Endodermal cell (in vitro differentiated cells): ENCODE measurements around the gene NINL. TPM values are rescaled to one million over a fixed set of nuclear protein-coding genes. Genes with fewer than 3 reads are reported as not detected.

Experiments used
- DNase-seq: peaks from one replicate; pipeline ENCODE4 v3.0.0-alpha.2; 2017
- H3K27ac ChIP-seq: 2 replicates; pipeline ENCODE4 v1.5.1; 2013; ENCODE audit warnings: mild to moderate bottlenecking, low read depth, low read length, moderate library complexity
- H3K27me3 ChIP-seq: 2 replicates; pipeline ENCODE4 v1.6.1; 2013; ENCODE audit warnings: mild to moderate bottlenecking, low read length, moderate library complexity; ENCODE audit not compliant: insufficient read depth, control insufficient read depth, poor library complexity, severe bottlenecking
- H3K36me3 ChIP-seq: 2 replicates; pipeline ENCODE4 v1.7.0; 2013; ENCODE audit warnings: mild to moderate bottlenecking, low read length, moderate library complexity; ENCODE audit not compliant: control insufficient read depth, insufficient read depth
- H3K4me1 ChIP-seq: one replicate; pipeline ENCODE4 v1.7.0; 2013; ENCODE audit warnings: low read length; ENCODE audit not compliant: control insufficient read depth, insufficient read depth
- H3K4me3 ChIP-seq: 2 replicates; pipeline ENCODE4 v1.5.1; 2013; ENCODE audit warnings: mild to moderate bottlenecking, low read length, moderate library complexity
- H3K9ac ChIP-seq: 2 replicates; pipeline ENCODE4 v1.6.1; 2013; ENCODE audit warnings: mild to moderate bottlenecking, low read length, moderate library complexity; ENCODE audit not compliant: poor library complexity, severe bottlenecking; ENCODE audit errors: extremely low read depth
- H3K9me3 ChIP-seq: 2 replicates; pipeline ENCODE4 v1.6.1; 2013; ENCODE audit warnings: mild to moderate bottlenecking, low read length, moderate library complexity; ENCODE audit not compliant: control insufficient read depth
- H3K27ac Mint-ChIP-seq: 2 replicates; pipeline ENCODE4 v1.8.0; 2020; ENCODE audit warnings: mixed read lengths
- H3K27me3 Mint-ChIP-seq: 2 replicates; pipeline ENCODE4 v1.8.0; 2021; ENCODE audit warnings: mild to moderate bottlenecking, mixed read lengths; ENCODE audit not compliant: insufficient read depth
- H3K36me3 Mint-ChIP-seq: 2 replicates; pipeline ENCODE4 v1.8.0; 2020; ENCODE audit warnings: low read depth, mixed read lengths
- H3K4me1 Mint-ChIP-seq: 2 replicates; pipeline ENCODE4 v1.8.0; 2020; ENCODE audit warnings: mixed read lengths
- H3K4me3 Mint-ChIP-seq: 2 replicates; pipeline ENCODE4 v1.8.0; 2020; ENCODE audit warnings: mild to moderate bottlenecking, moderate library complexity, mixed read lengths
- H3K9me3 Mint-ChIP-seq: 2 replicates; pipeline ENCODE4 v1.8.0; 2020; ENCODE audit warnings: mild to moderate bottlenecking, mixed read lengths
- CTCF ChIP-seq: fragments of 200-600 bp; sonication (generic); conservative IDR thresholded peaks from 2 replicates; pipeline ENCODE4 v1.5.0; 2021; ENCODE audit warnings: antibody characterized with exemption, mild to moderate bottlenecking
- WGBS, 2 experiments: methylation state at CpG; one replicate each; pipeline versions ENCODE4 v1.1.5 to v1.1.7; 2013; ENCODE audit warnings: missing lambda C conversion rate in 2 of 2, mixed read lengths in 1 of 2; ENCODE audit not compliant: insufficient coverage in 1 of 2, insufficient read length in 1 of 2; 5-methylcytosine and 5-hydroxymethylcytosine counted together
- total RNA-seq, 2 donors: library from RNA; stranded (reverse); fragmentation: NEBNext Ultra II Directional in 1 of 2; extraction: Animal tissue kit (Norgen Biotek cat#: 25700) in 1 of 2; gene quantifications; 2 replicates in 1 of 2; 3 replicates in 1 of 2; pipeline ENCODE4 v1.2.1, GENCODE V29; 2021

NINL gene
- total RNA-seq, 2 donors from 2014 or later: 78.5 to 101 TPM

GRCh38 chr20:25566821-25567220 is 18.5 kb downstream of the NINL start:
- Mint-ChIP-seq H3K4me1 (peaks cover 26% of the 10 kb centered on the region), H3K27ac (no peak overlapping the region), H3K27me3 (no peaks in the 10 kb centered on the region), H3K36me3 (peaks cover 64% of the 10 kb centered on the region), H3K9me3 (peaks cover 24% of the 10 kb centered on the region), H3K4me3 (no peak overlapping the region)
- Histone ChIP-seq H3K9ac (no peak overlapping the region), H3K27me3 (no peaks in the 10 kb centered on the region), H3K4me3 (no peak overlapping the region), H3K36me3 (peaks cover 50% of the 10 kb centered on the region), H3K9me3 (peaks cover 21% of the 10 kb centered on the region), H3K27ac (no peak overlapping the region), H3K4me1 (no peaks in the 10 kb centered on the region)
- no peak for TF ChIP-seq CTCF
- peak; percentile 10 for DNase-seq
- 85 to 100% methylated on average over 1 to 2 of the region's 2 CpGs for WGBS, 2 experiments

DNA sequence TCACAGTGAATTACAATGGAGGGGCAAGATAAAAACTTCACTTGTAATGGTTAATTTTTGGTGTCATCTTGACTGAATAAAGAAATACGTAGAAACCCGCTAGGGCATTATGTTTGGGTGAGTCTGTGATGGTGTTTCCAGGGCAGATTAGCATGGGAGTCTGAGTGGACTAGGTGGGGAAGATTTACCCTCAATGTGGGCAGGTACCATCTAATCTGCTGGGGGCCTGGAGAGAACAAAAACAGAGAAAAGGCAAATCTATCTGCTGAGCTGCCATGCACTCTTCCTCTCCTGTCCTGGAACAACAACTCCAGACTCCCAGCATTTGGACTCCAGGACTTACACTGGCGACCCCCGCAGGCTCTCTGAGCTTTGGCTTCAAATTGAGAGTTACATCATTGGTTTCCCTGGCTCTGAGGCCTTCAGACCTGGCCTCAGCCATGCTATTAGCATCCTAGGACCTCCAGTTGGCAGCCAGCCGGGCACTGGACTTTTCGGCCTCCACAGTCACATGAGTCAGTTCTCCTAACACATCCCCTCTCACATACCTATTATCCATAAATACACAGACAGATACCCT is 19.7 kb downstream of the NINL start:
- no peaks in the 10 kb centered on the region for H3K27me3 ChIP-seq
- peaks cover 45% of the 10 kb centered on the region for H3K36me3 ChIP-seq
- no peaks in the 10 kb centered on the region for H3K4me1 ChIP-seq
- 85 to 96% methylated on average over 5 to 6 of the region's 6 CpGs for WGBS, 2 experiments
- H3K4me3 ChIP-seq: no peak overlapping the region
- peaks cover 30% of the 10 kb centered on the region for H3K9me3 Mint-ChIP-seq
- peaks cover 21% of the 10 kb centered on the region for H3K9me3 ChIP-seq
- peak; percentile 55 for DNase-seq
- H3K4me1 Mint-ChIP-seq: peaks cover 16% of the 10 kb centered on the region
- TF ChIP-seq CTCF: peak; percentile 26
- H3K27ac Mint-ChIP-seq: peak overlapping the region; percentile 82
- no peak overlapping the region for H3K4me3 Mint-ChIP-seq
- no peak overlapping the region for H3K27ac ChIP-seq
- H3K36me3 Mint-ChIP-seq: peaks cover 60% of the 10 kb centered on the region
- H3K27me3 Mint-ChIP-seq: no peaks in the 10 kb centered on the region
- H3K9ac ChIP-seq: no peak overlapping the region

DNA sequence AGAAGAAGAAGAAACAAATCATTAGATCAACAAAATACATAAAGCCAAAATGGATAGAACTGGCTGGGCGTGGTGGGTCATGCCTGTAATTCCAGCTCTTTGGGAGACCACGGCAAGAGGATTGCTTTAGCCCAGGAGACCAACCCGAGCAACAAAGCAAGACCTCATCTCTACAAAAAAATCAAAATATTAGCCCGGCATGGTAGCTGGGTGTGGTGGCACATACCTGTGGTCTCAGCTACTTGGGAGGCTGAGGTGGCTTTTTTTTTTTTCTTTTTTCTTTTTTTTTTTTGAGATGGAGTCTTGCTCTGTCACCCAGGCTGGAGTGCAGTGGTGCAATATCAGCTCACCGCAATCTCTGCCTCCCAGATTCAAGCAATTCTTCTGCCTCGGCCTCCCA is 21.5 kb downstream of the NINL start:
- Mint-ChIP-seq H3K36me3 (peaks cover 65% of the 10 kb centered on the region), H3K9me3 (peaks cover 34% of the 10 kb centered on the region), H3K4me3 (no peak overlapping the region), H3K27me3 (no peaks in the 10 kb centered on the region), H3K27ac (no peak overlapping the region), H3K4me1 (peaks cover 16% of the 10 kb centered on the region)
- H3K4me3 ChIP-seq: peak overlapping the region; percentile 53
- H3K27me3 ChIP-seq: no peaks in the 10 kb centered on the region
- whole genome bisulfite sequencing, 2 experiments: 82 to 95% methylated on average over 2 to 6 of the region's 6 CpGs
- H3K9me3 ChIP-seq: peaks cover 21% of the 10 kb centered on the region
- no peak overlapping the region for H3K27ac ChIP-seq
- TF ChIP-seq CTCF: no peak
- no peak overlapping the region for H3K9ac ChIP-seq
- no peaks in the 10 kb centered on the region for H3K4me1 ChIP-seq
- H3K36me3 ChIP-seq: peaks cover 50% of the 10 kb centered on the region
- DNase-seq: no peak
